HG03565 (cell line): Measurements from ENCODE around the gene TPRN.
"Not testable (repeated sequence)": the region's sequence is repeated elsewhere in the genome, so short reads cannot be mapped to it uniquely, and the experiment has no call there.

ENCODE experiments used
- ATAC-seq: cut with Tn5 transposase; IDR thresholded peaks from one replicate; pipeline ENCODE4 v1.9.1; 2021; ENCODE audit warnings: mild to moderate bottlenecking, moderate library complexity; ENCODE audit not compliant: unreplicated experiment

Gene TPRN

GRCh38 chr9:137200311-137201204, at the start of gene TPRN:
Gene TPRN, minus strand, starts transcription at chr9:137200741. Its CDS starts 30 bp downstream, at chr9:137200711.
- ATAC-seq, result peak; percentile 81

GRCh38 chr9:137247916-137248175, 47.3 kb upstream of the TPRN start:
- ATAC-seq, result no peak

GRCh38 chr9:137247135-137247915, 46.8 kb upstream of the TPRN start:
- no peak for ATAC-seq

- no peak for ATAC-seq
Observed at GRCh38 chr9:137245450-137246421, 45.2 kb upstream of the TPRN start.

DNA sequence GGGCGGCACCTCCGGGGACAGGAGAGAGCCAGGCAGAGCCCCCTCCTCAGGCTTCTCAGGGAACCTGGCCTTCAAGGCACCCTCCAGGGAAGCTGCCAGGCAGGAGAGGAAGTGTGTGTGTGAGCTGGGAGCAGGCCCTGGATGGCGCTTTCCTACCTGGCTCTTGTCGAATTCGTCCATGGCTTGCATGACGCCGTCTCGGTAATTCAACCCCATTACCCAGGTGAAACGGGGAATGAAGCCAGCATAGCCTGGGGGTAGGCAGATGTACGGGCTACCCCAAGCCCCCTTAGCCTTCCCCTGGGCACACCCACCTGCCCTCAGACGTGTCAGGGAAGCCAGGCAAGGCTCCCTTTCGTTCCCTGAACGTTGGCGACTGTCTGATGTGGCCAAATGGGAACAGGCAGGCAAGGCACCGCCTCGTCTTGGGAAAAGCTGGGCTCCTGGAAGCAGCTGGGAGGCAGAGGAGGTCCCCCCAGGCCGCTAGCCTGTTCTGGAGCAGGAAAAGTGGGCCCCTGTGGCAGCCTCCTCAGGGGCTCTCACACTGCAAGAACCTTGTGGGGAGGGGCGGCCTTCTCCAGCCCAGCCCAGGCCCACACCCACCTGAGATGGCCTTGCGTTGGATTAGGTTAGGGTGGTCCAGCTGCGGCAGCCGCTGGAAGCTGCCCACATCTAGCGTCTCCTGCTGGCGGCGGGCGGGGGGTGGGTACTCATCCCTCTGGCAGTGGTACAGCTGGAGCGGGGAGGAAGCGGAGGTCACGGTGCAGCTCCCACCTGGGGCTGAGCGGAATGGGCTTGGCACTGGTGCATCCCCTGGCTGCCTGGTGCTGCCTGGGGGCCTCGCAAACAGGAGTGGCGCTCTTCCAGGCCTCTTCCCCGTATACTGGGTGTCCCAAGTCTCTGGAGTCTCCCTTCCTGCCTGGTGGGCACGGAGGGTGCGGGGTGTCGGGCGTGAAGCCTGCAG, 44.2 kb upstream of the TPRN start:
- no peak for ATAC-seq

- no peak for ATAC-seq
Observed at GRCh38 chr9:137243626-137244485, 43.3 kb upstream of the TPRN start.

DNA sequence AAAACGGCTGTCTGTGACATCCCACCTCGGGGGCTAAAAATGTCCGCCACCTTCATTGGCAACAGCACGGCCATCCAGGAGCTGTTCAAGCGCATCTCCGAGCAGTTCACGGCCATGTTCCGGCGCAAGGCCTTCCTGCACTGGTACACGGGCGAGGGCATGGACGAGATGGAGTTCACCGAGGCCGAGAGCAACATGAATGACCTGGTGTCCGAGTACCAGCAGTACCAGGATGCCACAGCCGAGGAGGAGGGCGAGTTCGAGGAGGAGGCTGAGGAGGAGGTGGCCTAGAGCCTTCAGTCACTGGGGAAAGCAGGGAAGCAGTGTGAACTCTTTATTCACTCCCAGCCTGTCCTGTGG, 42.7 kb upstream of the TPRN start:
- not testable (repeated sequence) for ATAC-seq

DNA sequence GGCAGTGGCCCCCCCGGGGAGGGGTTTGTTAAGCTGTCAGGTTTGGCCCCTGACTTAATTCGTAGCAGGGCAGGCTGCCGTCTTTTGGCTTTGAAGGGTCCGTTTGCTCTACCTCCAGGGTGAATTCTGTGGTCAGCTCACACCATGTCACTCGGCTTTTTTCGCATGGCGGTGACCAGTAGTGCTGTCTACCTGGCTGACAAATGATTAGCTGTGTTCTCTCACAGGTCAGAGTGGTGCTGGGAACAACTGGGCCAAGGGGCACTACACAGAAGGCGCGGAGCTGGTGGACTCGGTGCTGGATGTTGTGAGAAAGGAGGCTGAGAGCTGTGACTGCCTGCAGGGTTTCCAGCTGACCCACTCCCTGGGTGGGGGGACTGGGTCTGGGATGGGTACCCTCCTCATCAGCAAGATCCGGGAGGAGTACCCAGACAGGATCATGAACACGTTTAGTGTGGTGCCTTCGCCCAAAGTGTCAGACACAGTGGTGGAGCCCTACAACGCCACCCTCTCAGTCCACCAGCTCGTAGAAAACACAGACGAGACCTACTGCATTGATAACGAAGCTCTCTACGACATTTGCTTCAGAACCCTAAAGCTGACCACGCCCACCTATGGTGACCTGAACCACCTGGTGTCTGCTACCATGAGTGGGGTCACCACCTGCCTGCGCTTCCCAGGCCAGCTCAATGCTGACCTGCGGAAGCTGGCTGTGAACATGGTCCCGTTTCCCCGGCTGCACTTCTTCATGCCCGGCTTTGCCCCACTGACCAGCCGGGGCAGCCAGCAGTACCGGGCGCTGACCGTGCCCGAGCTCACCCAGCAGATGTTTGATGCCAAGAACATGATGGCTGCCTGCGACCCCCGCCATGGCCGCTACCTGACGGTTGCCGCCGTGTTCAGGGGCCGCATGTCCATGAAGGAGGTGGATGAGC, 42.0 kb upstream of the TPRN start:
- ATAC-seq, result no peak

DNA sequence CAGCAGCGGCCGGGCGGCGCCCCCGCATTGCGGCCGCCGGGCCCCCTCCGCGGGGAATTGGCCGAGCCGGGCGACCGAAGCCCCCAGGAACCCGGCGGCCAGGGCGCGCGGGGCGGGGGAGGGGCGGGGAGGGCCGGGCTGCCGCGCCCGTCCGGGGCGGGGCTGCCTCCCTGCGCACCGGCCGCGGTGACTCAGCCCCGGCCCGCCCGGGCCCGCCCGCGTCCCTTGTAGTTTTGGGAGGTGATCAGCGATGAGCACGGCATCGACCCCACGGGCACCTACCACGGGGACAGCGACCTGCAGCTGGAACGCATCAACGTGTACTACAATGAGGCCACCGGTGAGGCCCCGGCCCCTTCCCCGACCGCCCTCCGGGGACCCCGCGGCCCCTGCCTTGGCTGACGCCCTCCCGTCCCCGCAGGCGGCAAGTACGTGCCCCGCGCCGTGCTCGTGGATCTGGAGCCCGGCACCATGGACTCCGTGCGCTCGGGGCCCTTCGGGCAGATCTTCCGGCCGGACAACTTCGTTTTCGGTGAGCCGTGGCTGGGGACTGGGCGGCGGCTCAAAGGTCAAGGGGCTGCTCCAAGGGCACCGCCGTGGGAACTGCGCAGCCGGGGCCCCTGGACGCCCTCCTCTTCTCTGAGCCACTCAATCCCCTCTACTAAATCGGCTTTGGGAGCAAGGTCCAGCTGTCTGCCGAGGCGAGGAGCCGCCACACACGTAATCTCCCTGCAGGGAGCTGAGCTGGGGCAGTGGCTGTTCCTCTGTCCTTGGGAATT, 41.1 kb upstream of the TPRN start:
- no peak for ATAC-seq

GRCh38 chr9:137240841-137241489, 40.4 kb upstream of the TPRN start, which contains the start of gene TUBB4B:
Gene TUBB4B, plus strand, starts transcription at chr9:137241287. Its CDS starts 74 bp downstream, at chr9:137241361.
- ATAC-seq, result peak; percentile 70

DNA sequence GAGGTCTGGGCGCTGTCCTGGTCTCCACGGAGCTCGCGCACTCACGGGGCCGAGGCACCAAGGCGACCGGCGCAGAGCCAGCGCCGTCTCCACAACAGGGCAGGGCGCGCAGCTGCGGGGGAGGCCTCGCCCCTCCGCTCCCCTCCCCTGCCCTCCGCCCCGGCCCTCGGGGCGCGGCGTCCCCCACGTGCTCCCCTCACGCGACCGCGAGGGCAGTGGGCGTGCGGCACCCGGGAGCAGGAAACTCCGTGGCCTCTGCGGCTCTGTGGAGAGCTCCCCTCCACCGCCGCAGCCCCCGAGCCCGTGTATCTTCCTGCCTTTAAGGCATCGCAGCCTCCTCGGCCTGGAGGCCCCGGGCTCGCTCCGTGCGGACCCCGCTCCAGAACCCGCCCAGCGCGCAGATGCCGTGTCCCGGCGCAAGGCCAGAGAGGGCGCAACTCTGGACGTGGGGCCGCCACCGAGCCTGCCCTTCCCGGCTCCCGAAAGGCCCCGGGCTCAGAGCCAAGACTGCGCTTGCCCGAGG, 39.8 kb upstream of the TPRN start:
- ATAC-seq, result peak; percentile 18

GRCh38 chr9:137239541-137240200, 39.1 kb upstream of the TPRN start:
- not testable (repeated sequence) for ATAC-seq

- ATAC-seq, result no peak
Observed at GRCh38 chr9:137237759-137238726, 37.5 kb upstream of the TPRN start.

- ATAC-seq, result no peak
Observed at GRCh38 chr9:137236936-137237421, 36.4 kb upstream of the TPRN start.
